Colonic mucosa (tissue), 4 donors: ENCODE measurements around the gene MAP3K21. TPM values are rescaled to one million over a fixed set of nuclear protein-coding genes. Genes with fewer than 3 reads are reported as not detected.

Source experiments
- DNase-seq: peaks from one replicate; pipeline ENCODE4 v3.0.0-alpha.2; 2020
- H3K27ac ChIP-seq: fragments of 200-600 bp; one replicate; pipeline ENCODE4 v1.8.0; 2021
- H3K27me3 ChIP-seq: fragments of 200-600 bp; one replicate; pipeline ENCODE4 v1.8.0; 2021
- H3K36me3 ChIP-seq: fragments of 200-600 bp; one replicate; pipeline ENCODE4 v1.8.0; 2021
- H3K4me1 ChIP-seq: fragments of 200-600 bp; one replicate; pipeline ENCODE4 v1.8.0; 2021; ENCODE audit warnings: mild to moderate bottlenecking
- H3K4me3 ChIP-seq: fragments of 200-600 bp; one replicate; pipeline ENCODE4 v1.8.0; 2021
- H3K9ac ChIP-seq, 2 donors: one replicate each; pipeline ENCODE4 v1.7.0; 2013; ENCODE audit warnings: control low read depth in 2 of 2, low read depth in 2 of 2, low read length in 2 of 2
- H3K9me3 ChIP-seq: fragments of 200-600 bp; one replicate; pipeline ENCODE4 v1.8.0; 2021
- intact Hi-C: fragments of 100-400 bp; cut with DNase I; formaldehyde crosslinking; loops from one replicate; pipeline ENCODE4 v1.14.1; 2022
- total RNA-seq, 2 donors: library from RNA; stranded (reverse); fragmentation: NEBNext Ultra II Directional in 1 of 2; extraction: Animal tissue kit (Norgen Biotek cat#: 25700) in 1 of 2; gene quantifications; one replicate each; pipeline ENCODE4 v1.2.1, GENCODE V29; 2021
- TF ChIP-seq, protein P1 (sequence below): fragments of 200-600 bp; IDR thresholded peaks from one replicate; pipeline ENCODE4 v1.8.0; 2022; ENCODE audit warnings: antibody characterized with exemption, mild to moderate bottlenecking
- donor health status: healthy.
- donor health status: DM: no; HTN: no; CAD: no.
- donor health status: DM: no; HTN: no; CAD: no.

The MAP3K21 gene
- total RNA-seq, 2 donors from 2014 or later, result 16.4 to 20.5 TPM

DNA sequence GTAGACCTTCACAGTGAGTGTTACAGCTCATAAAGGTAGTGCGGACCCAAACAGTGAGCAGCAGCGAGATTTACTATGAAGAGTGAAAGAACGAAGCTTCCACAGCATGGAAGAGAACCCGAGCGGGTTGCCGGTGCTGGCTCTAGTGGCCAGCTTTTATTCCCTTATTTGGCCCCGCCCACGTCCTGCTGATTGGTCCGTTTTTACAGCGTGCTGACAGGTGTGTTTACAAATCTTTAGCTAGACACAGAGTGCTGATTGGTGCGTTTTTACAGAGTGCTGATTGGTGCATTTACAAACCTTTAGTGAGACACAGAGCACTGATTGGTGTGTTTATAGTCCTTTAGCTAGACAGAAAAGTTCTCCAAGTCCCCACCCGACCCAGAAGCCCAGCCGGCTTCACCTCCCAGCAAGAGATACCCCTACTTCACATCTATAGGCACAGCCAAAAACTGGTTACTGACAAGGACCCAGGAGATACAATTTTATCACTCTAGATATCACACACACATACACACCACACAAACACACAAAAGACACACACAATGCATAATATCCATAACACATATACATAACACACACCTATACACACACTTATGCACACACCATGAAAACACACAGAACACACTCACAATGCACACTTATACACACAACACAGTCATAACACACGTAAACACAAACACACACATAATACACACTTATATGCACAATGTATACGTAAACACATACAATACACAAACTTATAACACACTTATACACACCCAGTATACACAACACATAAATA, 68.5 kb downstream of the MAP3K21 start:
- no peaks in the 10 kb centered on the region for H3K36me3 ChIP-seq
- H3K4me1 ChIP-seq, result no peaks in the 10 kb centered on the region
- intact Hi-C loops, result no loop called here
- TF ChIP-seq, protein P1, sequence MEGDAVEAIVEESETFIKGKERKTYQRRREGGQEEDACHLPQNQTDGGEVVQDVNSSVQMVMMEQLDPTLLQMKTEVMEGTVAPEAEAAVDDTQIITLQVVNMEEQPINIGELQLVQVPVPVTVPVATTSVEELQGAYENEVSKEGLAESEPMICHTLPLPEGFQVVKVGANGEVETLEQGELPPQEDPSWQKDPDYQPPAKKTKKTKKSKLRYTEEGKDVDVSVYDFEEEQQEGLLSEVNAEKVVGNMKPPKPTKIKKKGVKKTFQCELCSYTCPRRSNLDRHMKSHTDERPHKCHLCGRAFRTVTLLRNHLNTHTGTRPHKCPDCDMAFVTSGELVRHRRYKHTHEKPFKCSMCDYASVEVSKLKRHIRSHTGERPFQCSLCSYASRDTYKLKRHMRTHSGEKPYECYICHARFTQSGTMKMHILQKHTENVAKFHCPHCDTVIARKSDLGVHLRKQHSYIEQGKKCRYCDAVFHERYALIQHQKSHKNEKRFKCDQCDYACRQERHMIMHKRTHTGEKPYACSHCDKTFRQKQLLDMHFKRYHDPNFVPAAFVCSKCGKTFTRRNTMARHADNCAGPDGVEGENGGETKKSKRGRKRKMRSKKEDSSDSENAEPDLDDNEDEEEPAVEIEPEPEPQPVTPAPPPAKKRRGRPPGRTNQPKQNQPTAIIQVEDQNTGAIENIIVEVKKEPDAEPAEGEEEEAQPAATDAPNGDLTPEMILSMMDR, result no peak
- DNase-seq, result no peak
- H3K27me3 ChIP-seq, result no peaks in the 10 kb centered on the region
- H3K9ac ChIP-seq, result no peak overlapping the region
- H3K4me3 ChIP-seq, result no peak overlapping the region
- H3K27ac ChIP-seq, result no peak overlapping the region
- H3K9me3 ChIP-seq, result no peaks in the 10 kb centered on the region

DNA sequence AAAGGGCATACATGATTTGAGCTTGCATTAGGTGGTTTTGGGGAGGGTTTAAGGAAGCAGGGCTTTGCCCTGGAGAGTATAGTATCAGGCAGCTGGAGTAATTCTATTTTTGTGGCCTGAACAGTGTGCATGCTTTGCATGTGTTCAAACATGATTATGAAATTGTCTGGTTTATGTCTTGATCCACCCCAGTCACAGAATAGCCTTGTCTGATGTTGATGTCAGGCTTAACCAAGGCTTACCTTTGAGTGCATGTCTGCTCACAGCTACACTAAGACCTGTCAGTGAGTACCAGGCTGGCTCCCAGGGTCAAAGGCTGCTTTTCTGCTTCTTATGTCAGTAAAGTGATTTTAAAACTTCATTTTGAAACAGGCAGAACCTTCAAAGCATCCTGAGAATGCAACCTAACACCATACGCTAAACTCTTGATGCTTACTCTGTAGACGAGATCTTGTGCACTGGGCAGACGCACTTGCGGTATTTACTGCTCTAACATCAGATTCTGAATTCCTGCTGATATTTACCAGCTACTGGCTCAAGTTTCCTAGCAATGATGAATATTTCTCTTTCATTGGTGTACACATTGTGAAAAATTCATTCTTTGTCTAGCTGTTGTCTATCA, 78.9 kb downstream of the MAP3K21 start:
- H3K4me1 ChIP-seq, result no peaks in the 10 kb centered on the region
- no peaks in the 10 kb centered on the region for H3K36me3 ChIP-seq
- intact Hi-C loops, result no loop called here
- no peak for DNase-seq
- H3K4me3 ChIP-seq, result no peak overlapping the region
- no peaks in the 10 kb centered on the region for H3K9me3 ChIP-seq
- H3K27me3 ChIP-seq, result no peaks in the 10 kb centered on the region
- no peak overlapping the region for H3K27ac ChIP-seq
- H3K9ac ChIP-seq, result no peak overlapping the region
- TF ChIP-seq, protein P1, result no peak

DNA sequence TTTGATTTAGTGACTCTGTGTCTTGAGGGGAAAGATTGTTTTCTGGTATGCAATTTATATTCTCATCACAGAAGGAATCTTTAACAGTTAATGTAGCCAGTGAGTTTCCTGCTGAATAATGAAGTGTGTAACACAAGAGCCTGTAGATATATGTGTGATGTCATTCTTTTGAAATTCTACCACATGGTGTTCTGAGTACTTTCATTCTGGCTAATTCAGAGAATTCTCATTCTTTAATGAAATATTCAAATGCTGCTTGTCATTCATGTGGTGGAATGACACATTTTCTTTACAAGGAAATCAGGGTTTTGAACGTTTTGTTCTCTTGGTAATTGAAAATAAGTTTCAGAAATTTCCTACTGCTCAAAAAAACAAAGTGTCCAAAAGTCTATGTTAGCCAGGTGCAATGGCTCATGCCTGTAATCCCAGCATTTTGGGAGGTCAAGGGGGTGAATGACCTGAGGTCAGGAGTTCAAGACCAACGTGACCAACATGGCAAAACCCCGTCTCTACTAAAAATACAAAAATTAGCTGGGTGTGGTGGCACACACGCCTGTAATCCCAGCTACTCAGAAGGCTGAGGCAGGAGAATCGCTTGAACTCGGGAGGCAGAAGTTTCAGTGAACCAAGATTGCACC, 79.6 kb downstream of the MAP3K21 start:
- no peak overlapping the region for H3K9ac ChIP-seq
- DNase-seq, result no peak
- intact Hi-C loops, result no loop called here
- TF ChIP-seq, protein P1, result no peak
- H3K9me3 ChIP-seq, result no peaks in the 10 kb centered on the region
- H3K36me3 ChIP-seq, result no peaks in the 10 kb centered on the region
- H3K4me1 ChIP-seq, result no peaks in the 10 kb centered on the region
- no peaks in the 10 kb centered on the region for H3K27me3 ChIP-seq
- H3K27ac ChIP-seq, result no peak overlapping the region
- no peak overlapping the region for H3K4me3 ChIP-seq

DNA sequence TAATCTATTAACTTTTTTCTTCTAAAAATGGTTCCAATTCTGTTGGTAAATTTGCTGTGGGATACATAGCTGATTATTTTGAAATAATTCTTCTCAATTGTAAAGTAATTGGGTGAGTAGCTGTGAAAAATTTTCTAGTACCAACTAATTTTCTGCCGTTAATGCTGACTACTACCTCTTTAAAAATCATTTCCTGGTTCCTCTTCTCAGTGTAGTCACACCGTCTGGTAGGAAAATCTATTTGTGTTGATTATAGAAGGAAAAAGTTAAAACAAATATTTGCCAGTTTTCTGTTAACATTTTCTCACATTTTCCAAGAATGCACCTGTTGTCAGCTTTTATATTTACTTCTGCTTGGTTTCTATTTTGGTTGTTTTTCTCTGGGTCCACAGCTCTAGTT, 82.0 kb downstream of the MAP3K21 start:
- intact Hi-C loops, result no loop called here
- TF ChIP-seq, protein P1, result no peak
- H3K27ac ChIP-seq, result no peak overlapping the region
- no peak for DNase-seq
- H3K27me3 ChIP-seq, result no peaks in the 10 kb centered on the region
- no peaks in the 10 kb centered on the region for H3K9me3 ChIP-seq
- H3K36me3 ChIP-seq, result no peaks in the 10 kb centered on the region
- H3K9ac ChIP-seq, result no peak overlapping the region
- H3K4me1 ChIP-seq, result no peaks in the 10 kb centered on the region
- H3K4me3 ChIP-seq, result no peak overlapping the region

DNA sequence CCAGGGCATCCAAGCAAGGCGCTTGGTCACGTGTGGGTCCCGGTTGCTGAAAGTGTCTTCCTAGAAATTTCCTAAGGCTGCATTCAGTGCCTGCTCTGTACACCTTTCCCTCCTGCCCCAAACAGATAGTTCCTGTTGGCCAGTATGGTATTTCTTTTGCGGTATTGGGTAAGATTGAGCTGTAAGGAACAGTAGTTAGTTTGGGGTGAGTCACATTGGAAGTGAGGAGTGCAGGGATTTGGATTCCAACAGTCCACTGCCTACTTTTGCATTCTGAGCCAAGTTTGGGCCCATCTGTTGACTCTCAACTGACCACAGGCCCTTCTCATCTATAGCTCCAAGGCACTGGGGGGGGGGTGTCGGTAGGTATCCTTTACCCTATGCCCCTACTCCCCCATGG, 83.4 kb downstream of the MAP3K21 start:
- TF ChIP-seq, protein P1, result no peak
- H3K27me3 ChIP-seq, result no peaks in the 10 kb centered on the region
- H3K9ac ChIP-seq, result no peak overlapping the region
- intact Hi-C loops, result no loop called here
- H3K4me1 ChIP-seq, result no peaks in the 10 kb centered on the region
- no peak overlapping the region for H3K27ac ChIP-seq
- H3K9me3 ChIP-seq, result no peaks in the 10 kb centered on the region
- H3K4me3 ChIP-seq, result no peak overlapping the region
- no peaks in the 10 kb centered on the region for H3K36me3 ChIP-seq
- no peak for DNase-seq
